ENCODE data around the gene EIF4H. TPM values are rescaled to one million over a fixed set of nuclear protein-coding genes. Genes with fewer than 3 reads are reported as not detected.

Gene EIF4H
- total RNA-seq, 1 experiment from 2014 or later = 365 TPM

DNA sequence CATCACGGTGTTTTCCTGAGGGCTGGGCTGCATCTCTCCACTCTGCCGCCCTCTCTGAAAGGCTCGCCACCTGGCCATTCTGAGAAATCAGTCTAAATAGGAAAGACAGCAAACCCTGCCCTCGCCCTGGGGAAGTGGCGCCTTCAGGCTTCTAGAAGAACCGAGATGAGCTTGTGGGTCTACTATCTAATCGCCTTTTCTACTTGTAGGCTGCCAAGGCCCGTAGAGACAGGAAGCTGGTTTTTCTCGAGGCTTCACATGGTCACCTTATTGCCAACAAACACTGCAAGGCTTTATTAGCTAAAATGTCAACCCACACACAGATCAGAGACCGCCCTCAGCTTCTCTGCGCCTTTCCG lies 57.1 kb downstream of the EIF4H start:
- POLR2A ChIA-PET = no interaction called here
- Mint-ChIP-seq H3K9me3 (ENCODE audit: unreplicated experiment) (no peaks in the 10 kb centered on the region), H3K27me3 (ENCODE audit: insufficient read depth, unreplicated experiment) (no peaks in the 10 kb centered on the region), H3K36me3 (ENCODE audit: insufficient read depth, unreplicated experiment) (peaks cover 52% of the 10 kb centered on the region), H3K4me1 (ENCODE audit: insufficient read depth, unreplicated experiment) (no peaks in the 10 kb centered on the region), H3K27ac (ENCODE audit: low read depth, unreplicated experiment) (no peak overlapping the region), H3K4me3 (ENCODE audit: unreplicated experiment) (no peak overlapping the region)
- no peak for DNase-seq (ENCODE audit: unreplicated experiment)
- intact Hi-C loops (cut with micrococcal nuclease) = no loop called here
- CTCF ChIA-PET = interaction anchor here (0.9 to 1.4 kb wide), 3 partner anchors 8 to 170 kb away, joined by 3 to 8 read pairs (median 5); no protein-coding TSS in a partner anchor
- BruUV-seq (replicated peaks) = no TSS peak
- TF ChIP-seq, protein P1, sequence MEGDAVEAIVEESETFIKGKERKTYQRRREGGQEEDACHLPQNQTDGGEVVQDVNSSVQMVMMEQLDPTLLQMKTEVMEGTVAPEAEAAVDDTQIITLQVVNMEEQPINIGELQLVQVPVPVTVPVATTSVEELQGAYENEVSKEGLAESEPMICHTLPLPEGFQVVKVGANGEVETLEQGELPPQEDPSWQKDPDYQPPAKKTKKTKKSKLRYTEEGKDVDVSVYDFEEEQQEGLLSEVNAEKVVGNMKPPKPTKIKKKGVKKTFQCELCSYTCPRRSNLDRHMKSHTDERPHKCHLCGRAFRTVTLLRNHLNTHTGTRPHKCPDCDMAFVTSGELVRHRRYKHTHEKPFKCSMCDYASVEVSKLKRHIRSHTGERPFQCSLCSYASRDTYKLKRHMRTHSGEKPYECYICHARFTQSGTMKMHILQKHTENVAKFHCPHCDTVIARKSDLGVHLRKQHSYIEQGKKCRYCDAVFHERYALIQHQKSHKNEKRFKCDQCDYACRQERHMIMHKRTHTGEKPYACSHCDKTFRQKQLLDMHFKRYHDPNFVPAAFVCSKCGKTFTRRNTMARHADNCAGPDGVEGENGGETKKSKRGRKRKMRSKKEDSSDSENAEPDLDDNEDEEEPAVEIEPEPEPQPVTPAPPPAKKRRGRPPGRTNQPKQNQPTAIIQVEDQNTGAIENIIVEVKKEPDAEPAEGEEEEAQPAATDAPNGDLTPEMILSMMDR (IDR thresholded peaks at IDR 0.05; ENCODE audit: unreplicated experiment) = no peak

DNA sequence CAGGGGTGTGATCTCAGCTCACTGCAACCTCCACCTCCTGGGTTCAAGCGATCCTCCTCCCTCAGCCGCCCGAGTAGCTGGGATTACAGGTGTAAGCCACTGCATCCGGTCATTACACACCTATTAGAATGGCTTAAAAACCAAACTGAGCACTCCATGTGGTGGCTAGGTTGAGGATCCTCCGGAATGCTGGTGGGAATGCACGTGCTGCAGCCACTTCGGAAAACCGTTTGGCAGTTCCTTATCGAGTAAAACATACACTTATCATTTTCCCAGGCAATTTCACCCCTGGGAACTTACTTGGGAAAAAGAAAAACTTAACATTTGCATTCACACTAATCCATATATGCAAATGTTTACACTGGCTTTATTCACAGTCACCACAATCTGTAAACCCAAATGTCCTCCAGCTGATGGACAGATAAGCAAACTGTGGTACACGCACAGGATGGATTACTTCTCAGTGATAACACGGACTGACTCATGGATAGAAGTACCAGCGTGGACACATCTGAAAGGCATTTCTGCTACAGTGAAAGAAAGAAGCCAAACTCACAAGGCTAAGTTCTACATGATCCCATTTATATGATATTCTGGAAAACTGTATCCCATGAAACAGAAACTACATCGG lies 59.6 kb downstream of the EIF4H start:
- Mint-ChIP-seq H3K27me3 (ENCODE audit: insufficient read depth, unreplicated experiment) (no peaks in the 10 kb centered on the region), H3K36me3 (ENCODE audit: insufficient read depth, unreplicated experiment) (peaks cover 68% of the 10 kb centered on the region), H3K27ac (ENCODE audit: low read depth, unreplicated experiment) (no peak overlapping the region), H3K4me3 (ENCODE audit: unreplicated experiment) (no peak overlapping the region), H3K4me1 (ENCODE audit: insufficient read depth, unreplicated experiment) (no peaks in the 10 kb centered on the region), H3K9me3 (ENCODE audit: unreplicated experiment) (no peaks in the 10 kb centered on the region)
- TF ChIP-seq, protein P1 (IDR thresholded peaks at IDR 0.05; ENCODE audit: unreplicated experiment) = no peak
- BruUV-seq (replicated peaks) = no TSS peak
- POLR2A ChIA-PET = no interaction called here
- CTCF ChIA-PET = interaction anchor here (0.6 to 0.8 kb wide), 2 partner anchors 167 to 201 kb away, joined by 3 to 4 read pairs; no protein-coding TSS in a partner anchor
- intact Hi-C loops (cut with micrococcal nuclease) = no loop called here
- DNase-seq (ENCODE audit: unreplicated experiment) = no peak

DNA sequence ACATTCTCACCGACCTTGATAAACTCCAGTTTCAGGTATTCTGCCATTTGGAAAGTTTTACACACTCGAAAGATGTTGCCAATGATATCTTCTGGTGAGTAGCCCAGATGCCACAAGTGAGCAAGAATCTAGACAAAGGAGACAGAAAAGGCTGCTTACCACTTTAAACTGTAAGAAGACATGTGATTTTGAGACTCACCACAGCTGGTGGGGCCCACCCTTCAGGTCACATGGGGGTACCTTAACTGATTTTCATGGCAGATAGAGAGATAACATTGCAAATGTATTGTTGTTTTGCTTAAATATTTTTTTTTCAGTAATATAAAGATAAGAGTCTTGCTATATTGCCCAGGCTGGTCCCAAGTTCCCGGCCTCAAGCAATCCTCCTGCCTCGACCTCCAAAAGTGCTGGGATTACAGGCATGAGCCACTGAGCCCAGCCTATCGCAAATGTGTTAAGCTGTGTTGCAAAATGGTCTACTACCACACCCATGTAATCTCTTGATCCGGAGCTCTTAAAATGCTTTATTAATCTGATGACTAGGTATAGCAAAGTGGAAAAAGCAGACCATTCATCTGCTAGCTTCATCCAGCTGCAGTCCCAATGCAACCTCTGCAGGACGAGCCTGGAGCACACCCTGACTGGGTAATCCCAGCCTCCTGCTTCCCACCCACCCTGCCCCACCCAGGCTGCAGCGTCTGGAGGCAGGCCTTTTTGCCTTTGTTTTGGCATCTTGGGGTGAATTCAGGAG lies 61.5 kb downstream of the EIF4H start:
- no peak for DNase-seq (ENCODE audit: unreplicated experiment)
- H3K27ac Mint-ChIP-seq (ENCODE audit: low read depth, unreplicated experiment) = no peak overlapping the region
- H3K4me1 Mint-ChIP-seq (ENCODE audit: insufficient read depth, unreplicated experiment) = no peaks in the 10 kb centered on the region
- H3K9me3 Mint-ChIP-seq (ENCODE audit: unreplicated experiment) = no peaks in the 10 kb centered on the region
- peaks cover 77% of the 10 kb centered on the region for H3K36me3 Mint-ChIP-seq (ENCODE audit: insufficient read depth, unreplicated experiment)
- CTCF ChIA-PET = interaction anchor here (0.6 kb wide), 1 partner anchor 22 kb away, joined by 3 read pairs; no protein-coding TSS in a partner anchor
- POLR2A ChIA-PET = no interaction called here
- TF ChIP-seq, protein P1 (IDR thresholded peaks at IDR 0.05; ENCODE audit: unreplicated experiment) = no peak
- H3K4me3 Mint-ChIP-seq (ENCODE audit: unreplicated experiment) = no peak overlapping the region
- no peaks in the 10 kb centered on the region for H3K27me3 Mint-ChIP-seq (ENCODE audit: insufficient read depth, unreplicated experiment)
- no TSS peak for BruUV-seq (replicated peaks)
- intact Hi-C loops (cut with micrococcal nuclease) = no loop called here

DNA sequence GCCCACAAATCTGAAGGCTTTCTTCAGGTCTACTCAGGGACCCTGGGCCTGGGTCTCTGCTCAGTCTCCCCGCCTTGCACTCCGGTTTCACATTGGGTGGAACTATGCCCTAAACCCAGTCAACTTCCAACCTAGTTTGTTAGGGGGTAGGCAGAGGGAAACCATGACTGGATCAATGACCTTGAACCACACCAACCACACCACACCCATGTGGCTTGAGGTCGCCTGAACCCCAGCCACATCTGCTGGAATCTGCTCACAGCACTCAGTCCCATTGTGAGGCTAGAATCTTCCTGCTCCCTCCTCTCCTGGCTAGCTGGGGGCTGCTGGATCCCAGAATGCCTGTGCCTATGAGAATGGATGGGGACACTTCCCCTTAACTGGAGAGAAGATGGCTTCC lies 62.1 kb downstream of the EIF4H start:
- TF ChIP-seq, protein P1 (IDR thresholded peaks at IDR 0.05; ENCODE audit: unreplicated experiment) = no peak
- intact Hi-C loops (cut with micrococcal nuclease) = no loop called here
- no TSS peak for BruUV-seq (replicated peaks)
- Mint-ChIP-seq H3K27me3 (ENCODE audit: insufficient read depth, unreplicated experiment) (no peaks in the 10 kb centered on the region), H3K4me3 (ENCODE audit: unreplicated experiment) (no peak overlapping the region), H3K27ac (ENCODE audit: low read depth, unreplicated experiment) (no peak overlapping the region), H3K36me3 (ENCODE audit: insufficient read depth, unreplicated experiment) (peaks cover 77% of the 10 kb centered on the region), H3K4me1 (ENCODE audit: insufficient read depth, unreplicated experiment) (no peaks in the 10 kb centered on the region), H3K9me3 (ENCODE audit: unreplicated experiment) (no peaks in the 10 kb centered on the region)
- ChIA-PET POLR2A (no interaction called here), CTCF (interaction anchor here (0.6 to 0.7 kb wide), 2 partner anchors 21 to 214 kb away, joined by 3 read pairs; no protein-coding TSS in a partner anchor)
- no peak for DNase-seq (ENCODE audit: unreplicated experiment)
